ENCODE measurements around the gene MMP20. TPM values are rescaled to one million over a fixed set of nuclear protein-coding genes. Genes with fewer than 3 reads are reported as not detected.

The MMP20 gene
- total RNA-seq, 4 donors from 2014 or later: not detected

GRCh38 chr11:102583141-102583873 lies 41.8 kb downstream of the MMP20 start:
- TF ChIP-seq, protein P1, sequence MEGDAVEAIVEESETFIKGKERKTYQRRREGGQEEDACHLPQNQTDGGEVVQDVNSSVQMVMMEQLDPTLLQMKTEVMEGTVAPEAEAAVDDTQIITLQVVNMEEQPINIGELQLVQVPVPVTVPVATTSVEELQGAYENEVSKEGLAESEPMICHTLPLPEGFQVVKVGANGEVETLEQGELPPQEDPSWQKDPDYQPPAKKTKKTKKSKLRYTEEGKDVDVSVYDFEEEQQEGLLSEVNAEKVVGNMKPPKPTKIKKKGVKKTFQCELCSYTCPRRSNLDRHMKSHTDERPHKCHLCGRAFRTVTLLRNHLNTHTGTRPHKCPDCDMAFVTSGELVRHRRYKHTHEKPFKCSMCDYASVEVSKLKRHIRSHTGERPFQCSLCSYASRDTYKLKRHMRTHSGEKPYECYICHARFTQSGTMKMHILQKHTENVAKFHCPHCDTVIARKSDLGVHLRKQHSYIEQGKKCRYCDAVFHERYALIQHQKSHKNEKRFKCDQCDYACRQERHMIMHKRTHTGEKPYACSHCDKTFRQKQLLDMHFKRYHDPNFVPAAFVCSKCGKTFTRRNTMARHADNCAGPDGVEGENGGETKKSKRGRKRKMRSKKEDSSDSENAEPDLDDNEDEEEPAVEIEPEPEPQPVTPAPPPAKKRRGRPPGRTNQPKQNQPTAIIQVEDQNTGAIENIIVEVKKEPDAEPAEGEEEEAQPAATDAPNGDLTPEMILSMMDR (IDR thresholded peaks at IDR 0.05): no peak
- no peak for TF ChIP-seq POLR2A (IDR thresholded peaks at IDR 0.05)
- Histone ChIP-seq H3K4me3 (no peak overlapping the region), H3K36me3 (no peaks in the 10 kb centered on the region), H3K4me1 (no peaks in the 10 kb centered on the region), H3K9me3 (no peaks in the 10 kb centered on the region), H3K27me3 (no peaks in the 10 kb centered on the region), H3K27ac (no peak overlapping the region)
- no peak for DNase-seq

DNA sequence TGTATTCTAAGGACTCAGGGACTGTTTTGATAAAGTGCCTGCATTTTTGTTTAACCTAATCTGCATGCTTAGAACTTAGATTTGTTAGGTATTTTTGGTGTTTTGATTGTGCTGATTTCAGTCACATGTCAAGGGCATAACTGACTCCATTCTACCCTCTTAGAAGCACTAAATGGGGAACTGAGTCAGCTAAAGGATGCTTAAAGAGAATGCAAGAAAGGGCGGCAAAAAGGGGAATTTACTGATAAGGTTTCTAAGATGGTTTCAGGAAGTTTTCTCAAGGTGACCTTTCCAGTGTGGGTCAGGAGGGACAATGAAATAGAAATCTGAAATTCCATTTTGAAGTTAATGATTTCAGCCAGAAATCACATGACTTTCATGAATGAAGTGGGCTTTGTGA lies 43.0 kb downstream of the MMP20 start:
- H3K4me3 ChIP-seq: no peak overlapping the region
- no peak overlapping the region for H3K27ac ChIP-seq
- TF ChIP-seq, protein P1 (IDR thresholded peaks at IDR 0.05): no peak
- no peak for TF ChIP-seq POLR2A (IDR thresholded peaks at IDR 0.05)
- H3K9me3 ChIP-seq: no peaks in the 10 kb centered on the region
- H3K27me3 ChIP-seq: no peaks in the 10 kb centered on the region
- H3K36me3 ChIP-seq: no peaks in the 10 kb centered on the region
- H3K4me1 ChIP-seq: no peaks in the 10 kb centered on the region
- no peak for DNase-seq

DNA sequence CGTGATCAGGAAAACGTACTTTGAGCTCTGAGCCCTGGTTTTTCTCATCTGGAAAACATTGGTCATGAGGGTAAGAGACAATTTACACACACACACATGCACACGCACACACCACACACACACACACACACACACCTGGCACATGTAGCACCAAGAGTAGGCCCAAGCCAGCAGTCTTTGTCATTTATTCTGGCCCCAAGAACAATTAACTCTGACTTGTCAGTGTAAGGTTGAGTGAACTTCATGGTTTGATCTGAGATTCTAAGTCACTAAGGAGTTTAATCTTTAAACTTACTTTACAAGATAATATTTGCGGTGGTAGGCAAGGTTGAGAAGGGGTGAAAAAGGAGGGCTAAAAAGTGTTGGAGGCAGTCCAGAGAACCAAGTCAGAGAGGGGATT lies 44.1 kb downstream of the MMP20 start:
- Histone ChIP-seq H3K4me1 (no peaks in the 10 kb centered on the region), H3K27me3 (no peaks in the 10 kb centered on the region), H3K27ac (no peak overlapping the region), H3K36me3 (no peaks in the 10 kb centered on the region), H3K9me3 (no peaks in the 10 kb centered on the region), H3K4me3 (no peak overlapping the region)
- DNase-seq: no peak
- TF ChIP-seq POLR2A (IDR thresholded peaks at IDR 0.05): no peak
- TF ChIP-seq, protein P1 (IDR thresholded peaks at IDR 0.05): no peak

GRCh38 chr11:102580185-102580951 lies 44.8 kb downstream of the MMP20 start:
- TF ChIP-seq, protein P1 (IDR thresholded peaks at IDR 0.05): no peak
- no peak for TF ChIP-seq POLR2A (IDR thresholded peaks at IDR 0.05)
- DNase-seq: no peak
- H3K9me3 ChIP-seq: no peaks in the 10 kb centered on the region
- H3K4me3 ChIP-seq: no peak overlapping the region
- H3K4me1 ChIP-seq: no peaks in the 10 kb centered on the region
- H3K27me3 ChIP-seq: no peaks in the 10 kb centered on the region
- no peak overlapping the region for H3K27ac ChIP-seq
- H3K36me3 ChIP-seq: no peaks in the 10 kb centered on the region

DNA sequence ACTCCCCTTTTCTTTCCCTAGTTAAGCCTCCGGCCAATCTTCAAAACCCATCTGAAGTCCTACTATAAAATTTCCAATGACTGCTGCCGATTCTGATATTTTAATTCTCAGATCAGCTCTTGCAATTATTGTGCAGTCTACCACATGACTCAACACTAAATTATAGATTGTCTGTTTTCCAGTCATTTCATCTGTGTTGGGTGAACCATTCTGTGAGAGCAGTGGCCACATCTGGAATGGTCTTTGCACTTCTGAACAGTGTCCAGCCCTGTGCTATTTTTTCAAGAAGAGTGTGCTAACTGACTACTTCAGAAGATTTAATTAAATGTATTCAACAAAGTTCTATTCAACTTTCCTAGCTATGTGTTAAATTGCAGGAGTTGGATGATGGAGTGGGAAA lies 47.4 kb downstream of the MMP20 start:
- H3K27me3 ChIP-seq: no peaks in the 10 kb centered on the region
- DNase-seq: no peak
- no peak overlapping the region for H3K27ac ChIP-seq
- H3K4me3 ChIP-seq: no peak overlapping the region
- H3K36me3 ChIP-seq: no peaks in the 10 kb centered on the region
- no peaks in the 10 kb centered on the region for H3K4me1 ChIP-seq
- no peak for TF ChIP-seq POLR2A (IDR thresholded peaks at IDR 0.05)
- TF ChIP-seq, protein P1 (IDR thresholded peaks at IDR 0.05): no peak
- no peaks in the 10 kb centered on the region for H3K9me3 ChIP-seq
